ENCODE data around the gene PLEKHA6.

PLEKHA6 gene, protein sequence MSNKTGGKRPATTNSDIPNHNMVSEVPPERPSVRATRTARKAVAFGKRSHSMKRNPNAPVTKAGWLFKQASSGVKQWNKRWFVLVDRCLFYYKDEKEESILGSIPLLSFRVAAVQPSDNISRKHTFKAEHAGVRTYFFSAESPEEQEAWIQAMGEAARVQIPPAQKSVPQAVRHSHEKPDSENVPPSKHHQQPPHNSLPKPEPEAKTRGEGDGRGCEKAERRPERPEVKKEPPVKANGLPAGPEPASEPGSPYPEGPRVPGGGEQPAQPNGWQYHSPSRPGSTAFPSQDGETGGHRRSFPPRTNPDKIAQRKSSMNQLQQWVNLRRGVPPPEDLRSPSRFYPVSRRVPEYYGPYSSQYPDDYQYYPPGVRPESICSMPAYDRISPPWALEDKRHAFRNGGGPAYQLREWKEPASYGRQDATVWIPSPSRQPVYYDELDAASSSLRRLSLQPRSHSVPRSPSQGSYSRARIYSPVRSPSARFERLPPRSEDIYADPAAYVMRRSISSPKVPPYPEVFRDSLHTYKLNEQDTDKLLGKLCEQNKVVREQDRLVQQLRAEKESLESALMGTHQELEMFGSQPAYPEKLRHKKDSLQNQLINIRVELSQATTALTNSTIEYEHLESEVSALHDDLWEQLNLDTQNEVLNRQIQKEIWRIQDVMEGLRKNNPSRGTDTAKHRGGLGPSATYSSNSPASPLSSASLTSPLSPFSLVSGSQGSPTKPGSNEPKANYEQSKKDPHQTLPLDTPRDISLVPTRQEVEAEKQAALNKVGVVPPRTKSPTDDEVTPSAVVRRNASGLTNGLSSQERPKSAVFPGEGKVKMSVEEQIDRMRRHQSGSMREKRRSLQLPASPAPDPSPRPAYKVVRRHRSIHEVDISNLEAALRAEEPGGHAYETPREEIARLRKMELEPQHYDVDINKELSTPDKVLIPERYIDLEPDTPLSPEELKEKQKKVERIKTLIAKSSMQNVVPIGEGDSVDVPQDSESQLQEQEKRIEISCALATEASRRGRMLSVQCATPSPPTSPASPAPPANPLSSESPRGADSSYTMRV

DNA sequence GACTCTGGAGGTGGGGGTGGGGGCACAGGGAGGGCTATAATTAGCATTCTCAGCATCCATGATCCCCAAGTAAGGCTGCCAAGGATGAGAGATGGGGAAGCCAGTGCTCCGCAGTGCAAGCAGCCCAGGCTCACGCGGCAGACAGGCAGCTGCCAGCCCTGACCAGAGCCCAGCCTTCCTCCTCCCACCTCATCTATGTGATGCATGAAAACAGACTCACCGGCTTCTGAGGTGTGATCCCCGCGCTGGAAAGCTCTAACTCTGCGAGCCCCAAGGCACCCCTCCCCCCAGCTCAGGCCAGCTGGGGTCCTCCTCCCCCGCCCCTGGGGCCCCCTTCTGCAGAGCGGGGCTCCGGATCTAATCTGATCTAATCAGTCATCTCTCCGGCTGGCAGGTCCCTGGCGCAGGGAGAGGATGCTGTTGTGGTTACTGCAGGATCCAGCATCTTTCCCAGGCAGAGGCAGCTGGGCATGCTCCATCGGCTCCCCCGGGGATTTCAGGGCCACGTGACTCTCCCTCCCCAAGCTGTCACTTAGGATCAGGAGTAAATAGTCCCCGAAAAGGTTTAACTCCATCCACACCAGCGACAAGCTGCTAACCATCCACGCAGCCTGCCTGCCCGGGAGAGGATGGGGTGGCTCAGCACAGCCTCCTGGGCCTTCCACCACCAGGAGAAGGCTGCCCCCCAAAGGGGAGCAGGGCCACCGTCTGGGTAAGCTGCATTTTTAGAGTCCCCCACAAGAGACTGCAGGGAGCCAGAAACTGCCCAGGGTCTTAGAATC lies at the start of gene PLEKHA6:
Gene PLEKHA6 (minus strand): TSS at position 456 of the 782 bp plus-strand sequence. CDS start 86,202 bp downstream, outside the sequence.
- no peak for DNase-seq (ENCODE audit: low read depth in 2 of 2)

DNA sequence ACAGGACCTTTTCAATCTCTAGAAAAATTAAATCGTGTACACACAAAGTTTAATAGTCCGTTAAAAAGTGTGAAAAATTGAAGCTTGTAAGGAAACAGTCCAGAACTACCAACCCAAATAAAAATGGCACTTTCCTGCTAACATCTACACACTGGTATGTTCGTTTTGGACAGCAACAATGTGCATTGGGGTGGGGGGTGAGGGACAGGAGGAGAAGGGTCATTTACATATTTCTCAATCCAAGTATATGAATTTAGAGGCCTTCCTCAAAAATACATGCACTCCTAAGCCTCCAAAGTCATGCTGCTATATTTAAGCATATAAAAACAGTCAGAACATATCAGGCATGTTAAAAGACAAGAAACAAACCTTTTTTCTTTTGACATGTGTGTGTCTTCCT lies 49.4 kb upstream of the PLEKHA6 start:
- DNase-seq (ENCODE audit: low read depth in 2 of 2), result no peak

DNA sequence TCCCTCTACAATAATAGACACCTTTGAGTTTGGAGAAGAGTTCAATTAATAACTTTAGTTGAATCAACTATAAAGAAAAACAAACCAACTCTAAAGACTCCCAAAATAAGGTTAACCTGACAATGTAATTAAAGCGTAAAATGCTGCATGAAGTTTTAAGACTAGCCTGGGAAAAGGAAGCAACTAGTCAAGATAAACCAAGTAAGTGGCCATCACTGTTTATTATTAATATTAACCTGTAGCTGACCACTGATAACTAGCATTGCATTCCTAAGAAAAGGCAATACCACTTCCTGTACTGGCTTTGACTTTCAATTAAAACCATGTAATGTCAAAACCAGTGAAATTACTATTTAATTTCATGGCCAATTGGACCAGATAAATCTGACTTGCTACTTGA lies 48.9 kb upstream of the PLEKHA6 start:
- no peak for DNase-seq (ENCODE audit: low read depth in 2 of 2)

DNA sequence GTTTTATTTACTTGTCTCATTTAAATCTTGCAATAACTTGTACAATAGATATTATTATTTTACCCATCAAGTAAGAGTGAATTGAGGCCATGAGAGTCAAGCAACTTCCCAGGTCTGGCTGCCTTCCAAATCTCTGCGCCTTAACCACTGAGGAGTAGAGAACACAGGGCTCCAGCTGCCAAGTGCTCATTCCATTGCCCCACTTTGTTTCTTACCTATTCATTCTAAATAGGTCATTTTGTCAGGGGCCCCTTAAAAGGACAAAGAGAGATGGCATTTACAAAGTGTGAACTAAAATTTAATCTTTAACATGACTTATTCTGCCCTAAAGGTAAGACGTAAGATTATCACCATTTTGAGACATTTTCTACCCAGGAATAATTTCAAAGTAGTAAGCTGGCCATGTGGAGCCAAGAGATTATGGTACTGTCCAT lies 48.4 kb upstream of the PLEKHA6 start:
- no peak for DNase-seq (ENCODE audit: low read depth in 2 of 2)

DNA sequence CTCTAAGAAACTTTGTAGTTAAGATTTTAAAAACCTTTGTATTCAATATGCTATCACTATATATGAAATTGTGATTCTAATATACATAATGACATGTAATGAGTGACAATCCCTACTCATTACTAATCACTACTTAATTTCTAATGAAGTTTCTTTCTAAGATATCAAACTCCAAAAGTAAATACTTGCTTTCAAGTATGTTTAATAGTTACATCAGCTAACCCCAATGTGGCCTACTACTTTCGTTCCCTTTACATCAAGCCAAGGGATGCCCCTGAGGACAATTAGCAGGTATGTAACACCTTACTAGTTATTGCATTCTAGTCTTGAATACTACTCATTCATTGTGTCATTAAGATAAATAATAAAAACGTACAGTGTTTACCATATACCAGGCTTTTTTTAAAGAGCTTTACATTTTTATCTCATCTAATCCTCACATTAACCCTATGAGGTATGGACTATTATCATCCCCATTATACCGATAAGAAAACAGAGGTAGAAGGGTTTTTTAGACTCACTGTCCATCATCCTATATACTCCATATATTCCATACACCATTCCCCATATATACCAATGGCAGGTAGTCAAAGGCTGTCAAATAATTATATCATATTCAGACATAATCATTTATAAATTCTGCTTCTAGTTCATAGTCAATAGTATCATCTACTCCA lies 47.7 kb upstream of the PLEKHA6 start:
- DNase-seq (ENCODE audit: low read depth in 2 of 2), result no peak

DNA sequence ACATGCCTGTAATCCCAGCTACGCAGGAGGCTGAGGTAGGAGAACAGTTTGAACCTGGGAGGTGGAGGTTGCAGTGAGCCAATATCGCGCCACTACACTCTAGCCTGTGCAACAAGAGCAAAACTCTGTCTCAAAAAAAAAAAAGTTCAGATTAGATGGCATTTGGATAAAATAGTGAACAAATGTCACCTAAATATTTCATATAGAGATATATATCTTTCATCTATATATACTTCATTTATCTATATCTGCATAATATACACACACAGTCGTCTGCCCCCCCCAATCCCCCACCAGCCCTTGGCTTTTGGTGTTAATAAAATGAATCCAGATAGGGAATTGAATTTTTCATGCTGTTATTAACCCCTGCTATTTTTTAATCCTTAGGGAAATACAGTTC lies 46.9 kb upstream of the PLEKHA6 start:
- DNase-seq (ENCODE audit: low read depth in 2 of 2), result no peak

DNA sequence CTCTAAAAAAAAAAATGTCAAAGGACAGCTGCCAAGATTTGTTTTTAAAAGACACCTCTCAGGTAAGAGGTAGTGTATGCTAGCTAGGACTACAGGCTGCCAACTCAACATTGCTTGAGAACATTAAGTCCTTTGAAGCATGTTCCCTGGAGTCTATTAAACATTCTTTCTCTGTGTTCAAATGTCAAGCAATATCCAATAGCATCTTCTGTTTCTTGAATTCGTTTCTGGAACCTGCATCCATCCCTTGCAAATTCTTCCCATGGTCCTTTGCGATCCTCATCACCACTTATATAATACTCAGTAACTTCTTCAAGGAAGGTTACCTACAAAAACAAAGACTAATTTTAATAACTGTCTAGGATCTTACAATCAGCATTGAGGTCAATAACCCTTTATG lies 46.3 kb upstream of the PLEKHA6 start:
- DNase-seq (ENCODE audit: low read depth in 2 of 2), result no peak

DNA sequence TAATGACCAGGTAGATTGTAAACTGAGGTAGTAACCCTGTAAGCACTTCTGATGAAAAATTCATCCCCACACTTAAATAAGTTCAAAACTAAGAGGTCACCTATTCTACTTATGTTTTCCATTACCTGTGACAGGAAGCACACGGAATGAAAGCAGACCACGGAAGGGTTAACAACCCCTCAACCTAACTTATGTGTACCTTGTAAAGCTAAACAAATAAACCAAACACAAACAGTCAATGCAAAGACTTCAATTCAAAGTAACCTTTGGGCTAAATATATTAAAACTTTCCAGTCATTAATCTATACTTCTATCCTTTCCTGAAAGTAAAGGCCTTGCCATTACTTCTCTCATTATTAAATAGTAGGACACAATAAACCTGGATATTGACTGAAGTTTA lies 44.9 kb upstream of the PLEKHA6 start:
- DNase-seq (ENCODE audit: low read depth in 2 of 2), result no peak

DNA sequence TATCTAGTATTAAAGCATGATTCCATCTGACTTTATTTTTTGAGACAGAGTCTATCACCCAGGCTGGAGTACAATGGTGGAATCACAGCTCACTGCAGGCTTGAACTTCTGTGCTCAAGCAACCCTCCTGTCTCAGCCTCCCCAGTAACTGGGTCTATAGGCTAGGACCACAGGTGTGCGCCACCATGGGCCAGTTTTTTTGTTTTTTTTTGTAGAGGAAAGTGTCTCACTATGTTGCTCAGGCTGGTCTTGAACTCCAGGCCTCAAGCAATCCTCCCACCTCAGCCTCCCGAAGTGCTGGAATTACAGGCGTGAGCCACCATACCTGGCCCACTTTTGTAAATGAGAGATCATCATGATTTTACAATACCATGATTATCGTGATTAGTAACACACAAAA lies 42.7 kb upstream of the PLEKHA6 start:
- no peak for DNase-seq (ENCODE audit: low read depth in 2 of 2)

DNA sequence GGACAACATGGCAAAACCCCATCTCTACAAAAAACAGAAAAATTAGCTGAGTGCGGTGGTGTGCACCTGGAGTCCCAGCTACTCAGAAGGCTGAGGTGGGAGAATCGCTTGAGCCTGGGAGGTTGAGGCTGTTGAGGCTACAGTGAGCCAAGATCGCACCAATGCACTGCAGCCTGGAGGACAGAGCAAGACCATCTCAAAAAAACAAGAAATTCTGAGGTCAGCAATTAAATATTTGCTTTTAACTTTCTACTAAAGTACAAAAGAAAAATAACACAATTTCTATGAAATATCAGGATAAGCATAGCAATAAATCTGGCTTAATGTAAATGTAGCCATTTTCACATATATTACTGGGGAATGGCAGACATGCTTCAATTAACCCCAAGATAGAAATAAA lies 42.0 kb upstream of the PLEKHA6 start:
- no peak for DNase-seq (ENCODE audit: low read depth in 2 of 2)

DNA sequence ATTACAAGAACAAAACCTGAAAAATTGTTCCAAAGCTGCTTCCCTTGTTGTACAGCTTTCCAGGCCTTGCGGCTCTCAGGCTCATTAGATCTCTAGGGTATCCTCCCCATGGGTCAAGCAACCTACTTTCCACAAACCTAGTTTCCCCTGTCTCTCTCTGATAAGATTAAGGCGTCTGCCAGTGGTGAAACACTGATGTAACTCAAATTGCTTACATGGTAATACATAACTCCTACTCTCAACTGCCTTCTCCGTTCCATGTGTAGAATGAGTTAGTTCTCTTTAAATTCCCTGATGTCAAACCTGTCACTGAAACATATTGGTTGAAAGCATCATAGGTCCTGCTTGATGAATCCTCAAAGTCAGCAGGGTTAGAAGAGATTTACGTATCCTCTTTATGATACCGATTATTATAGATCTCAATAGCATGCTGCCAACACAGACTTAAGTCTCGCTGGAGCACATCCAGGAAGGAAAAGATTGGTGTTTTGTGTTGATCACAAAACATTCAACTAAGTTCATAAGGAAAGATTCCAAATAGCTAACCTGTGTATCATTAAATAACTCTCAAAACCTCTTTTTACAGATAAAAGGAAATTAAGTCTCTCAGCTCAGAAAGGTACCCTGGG lies 41.3 kb upstream of the PLEKHA6 start:
- no peak for DNase-seq (ENCODE audit: low read depth in 2 of 2)

DNA sequence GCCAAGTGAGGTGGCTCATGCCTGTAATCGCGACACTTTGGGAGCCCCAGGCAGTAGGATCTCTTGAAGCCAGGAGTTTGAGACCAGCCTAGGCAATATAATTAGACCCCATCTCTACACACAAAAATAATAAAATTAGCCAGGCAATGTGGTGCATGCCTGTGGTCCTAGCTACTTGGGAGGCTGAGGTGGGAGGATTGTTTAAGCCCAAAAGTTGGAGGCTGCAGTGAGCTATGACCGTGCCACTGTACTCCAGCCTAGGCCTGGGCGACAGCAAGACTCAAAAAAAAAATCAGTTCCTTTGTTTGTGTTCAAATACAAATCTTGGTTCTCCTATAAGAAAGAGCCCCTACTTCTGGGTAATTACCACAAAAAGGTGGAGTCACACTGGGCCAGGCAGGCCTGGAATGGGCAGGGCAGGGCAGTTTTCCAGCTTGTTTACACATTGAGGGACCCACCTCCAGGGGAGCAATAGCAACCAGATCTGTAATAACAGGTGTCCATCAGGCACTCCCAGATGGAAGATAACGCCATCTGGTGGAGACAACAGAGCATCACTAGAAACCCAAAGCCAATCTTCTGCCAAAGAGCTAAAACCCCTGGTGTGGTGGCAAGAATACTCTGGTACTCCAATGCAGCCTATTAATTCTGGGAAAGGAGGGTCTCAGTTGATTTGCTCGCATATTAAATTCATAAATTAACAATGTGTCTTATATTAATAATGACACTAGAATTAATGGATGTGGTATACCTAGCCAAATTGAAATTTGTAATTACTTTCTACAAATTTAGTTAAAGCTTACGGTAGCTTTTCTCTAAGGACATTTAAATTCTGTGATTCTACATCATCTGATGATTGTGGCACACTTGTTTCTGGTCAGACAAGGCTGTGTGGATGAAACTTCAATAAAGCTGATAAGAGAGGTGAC lies 38.7 kb upstream of the PLEKHA6 start:
- DNase-seq (ENCODE audit: low read depth in 2 of 2), result no peak

DNA sequence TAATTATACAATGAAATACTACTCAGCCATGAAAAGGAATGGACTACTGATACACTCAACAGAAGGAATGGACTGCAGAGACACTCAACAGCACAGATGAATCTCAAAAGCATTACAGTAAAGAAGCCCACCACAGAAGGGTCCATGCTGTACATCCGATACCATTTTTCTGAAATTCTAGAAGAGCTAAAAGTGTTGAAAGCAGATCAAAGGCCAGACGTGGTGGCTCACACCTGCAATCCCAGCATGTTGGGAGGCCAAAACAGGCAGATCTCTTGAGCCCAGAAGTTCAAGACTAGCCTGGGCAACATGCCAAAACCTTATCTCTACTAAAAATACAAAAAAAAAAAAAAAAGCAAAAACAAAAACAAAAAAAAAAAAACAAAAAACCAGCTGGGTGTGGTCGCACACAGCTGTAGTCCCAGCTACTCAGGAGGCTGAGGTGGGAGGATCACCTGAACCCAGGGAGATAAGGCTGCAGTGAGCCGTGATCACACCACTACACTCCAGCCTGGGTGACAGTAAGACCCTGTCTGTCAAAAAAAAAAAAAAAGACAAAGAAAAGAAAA lies 36.4 kb upstream of the PLEKHA6 start:
- DNase-seq (ENCODE audit: low read depth in 2 of 2), result no peak

DNA sequence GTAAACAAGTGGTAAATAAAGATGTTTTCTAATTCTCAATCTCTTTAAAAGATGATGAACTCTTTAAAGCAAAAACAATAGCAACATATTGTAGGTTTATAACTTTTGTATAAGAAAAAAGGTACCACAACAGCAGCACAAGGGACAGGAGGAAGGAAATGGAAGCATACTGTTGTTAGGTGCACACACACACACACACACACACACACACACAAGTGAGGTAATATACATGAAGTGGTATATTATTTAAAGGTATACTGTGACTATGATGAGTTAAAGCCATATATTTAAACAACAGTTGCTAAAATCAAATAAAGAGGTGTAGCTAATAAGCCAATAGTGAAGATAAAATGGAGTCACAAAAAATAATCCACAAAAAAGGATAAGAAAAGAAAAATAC lies 31.9 kb upstream of the PLEKHA6 start:
- DNase-seq (ENCODE audit: low read depth in 2 of 2), result no peak

DNA sequence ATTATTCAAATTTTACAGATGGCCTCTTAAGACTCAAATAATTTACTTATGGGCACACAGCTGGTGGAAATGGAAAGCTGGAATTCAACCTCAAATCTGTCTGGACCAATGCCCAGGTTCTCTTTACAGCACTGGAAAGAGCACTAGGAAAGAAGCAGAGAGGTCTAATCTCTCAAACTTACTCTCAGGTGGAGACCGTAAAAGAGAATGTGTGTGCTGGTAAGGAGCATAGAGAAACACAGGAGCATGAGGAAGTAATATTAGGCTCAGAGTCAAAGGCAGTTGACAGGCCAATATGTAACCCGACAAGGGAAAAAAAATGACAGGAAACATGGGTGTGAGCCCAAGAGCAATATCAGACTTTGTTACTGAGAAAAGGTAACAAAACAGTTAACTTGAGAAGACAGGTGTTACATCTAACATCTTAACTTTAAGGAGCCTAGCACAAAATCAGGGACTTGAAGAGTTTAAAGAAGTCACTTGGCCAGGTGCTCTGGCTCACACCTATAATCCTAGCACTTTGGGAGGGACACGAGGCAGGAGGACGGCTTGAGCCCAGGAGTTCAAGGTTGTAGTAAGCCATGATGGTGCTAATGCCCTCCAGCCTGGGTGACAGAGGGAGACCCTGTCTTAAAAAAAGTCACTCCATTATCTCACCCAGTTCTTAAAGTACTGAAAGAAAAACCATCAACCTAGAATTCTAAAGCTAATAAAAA lies 31.2 kb upstream of the PLEKHA6 start:
- no peak for DNase-seq (ENCODE audit: low read depth in 2 of 2)

DNA sequence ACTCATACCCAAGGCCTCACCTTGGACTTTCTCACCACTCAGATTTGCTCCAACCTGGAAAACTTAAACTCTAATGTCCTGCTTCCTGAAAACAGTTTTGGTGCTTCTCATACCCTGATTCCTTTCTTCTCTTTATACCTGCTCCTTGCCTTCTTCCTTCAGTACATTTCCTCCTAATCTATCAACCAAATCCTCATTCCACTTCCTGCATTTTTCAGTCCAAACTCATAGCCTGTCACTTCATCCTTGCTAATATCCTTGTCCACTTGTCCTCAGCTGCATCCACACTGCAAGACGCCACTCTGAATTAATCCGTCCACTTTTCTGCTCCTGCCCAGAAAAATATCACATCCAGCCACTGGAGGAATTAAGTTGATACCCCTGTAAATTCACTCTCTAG lies 26.0 kb upstream of the PLEKHA6 start:
- no peak for DNase-seq (ENCODE audit: low read depth in 2 of 2)

DNA sequence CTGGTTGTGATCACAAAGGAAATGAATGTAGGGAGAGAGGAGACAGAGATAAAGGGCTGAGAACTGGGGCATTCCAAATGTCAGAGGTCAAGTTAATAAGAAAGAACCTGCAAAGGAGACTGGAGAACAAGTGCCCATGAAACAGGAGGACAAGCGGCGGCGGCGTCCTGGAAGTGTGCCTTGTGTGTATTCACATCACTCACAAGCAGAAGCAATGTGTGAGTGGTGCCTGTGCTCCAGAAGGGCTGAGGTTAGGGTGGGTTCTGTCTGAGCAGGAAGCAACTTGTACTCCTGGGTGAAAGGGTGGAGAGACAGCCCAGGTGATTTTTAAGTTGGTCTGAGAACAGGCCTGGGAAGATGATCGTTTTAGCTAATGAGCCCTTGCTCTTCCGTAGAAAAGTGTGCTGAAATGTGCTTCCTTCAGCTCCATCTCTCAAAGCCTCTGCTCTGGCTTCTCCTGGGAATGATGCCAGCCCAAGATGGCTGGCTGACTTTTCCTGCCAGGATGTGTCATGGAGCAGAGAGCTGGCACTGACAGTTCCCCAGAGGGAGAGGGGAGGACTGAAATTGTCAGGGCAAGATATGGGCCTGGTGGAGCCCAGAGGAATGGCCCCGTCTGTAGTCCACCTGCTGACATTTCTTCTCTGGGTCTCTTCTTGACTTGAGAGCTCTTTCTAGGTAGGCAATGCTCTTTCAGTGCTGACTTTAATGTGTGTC lies 25.1 kb upstream of the PLEKHA6 start:
- DNase-seq (ENCODE audit: low read depth in 2 of 2), result no peak

Measured in activated CD4-positive, alpha-beta T cell treated with anti-CD3 and anti-CD28 coated beads for 24 hours (primary cell).